Thyroid gland (tissue), 4 donors: ENCODE data around the gene CPNE2.

ENCODE experiments used
- POLR2A ChIP-seq, 2 donors: fragments of 450-650 bp; IDR thresholded peaks; one replicate each; pipeline ENCODE4 v1.6.1; 2017; ENCODE audit warnings: antibody characterized with exemption in 2 of 2, mild to moderate bottlenecking in 2 of 2, moderate library complexity in 1 of 2
- TF ChIP-seq, protein P1 (sequence below), 6 experiments: fragments of 200-600 bp in 3 of 6; fragments of 450-650 bp in 3 of 6; sonication (generic) in 3 of 6; IDR thresholded peaks; one replicate each; pipeline ENCODE4 v1.5.1; 2016 to 2019; ENCODE audit warnings: antibody characterized with exemption in 6 of 6, mild to moderate bottlenecking in 2 of 6, inconsistent platforms in 1 of 6, moderate library complexity in 1 of 6

DNA sequence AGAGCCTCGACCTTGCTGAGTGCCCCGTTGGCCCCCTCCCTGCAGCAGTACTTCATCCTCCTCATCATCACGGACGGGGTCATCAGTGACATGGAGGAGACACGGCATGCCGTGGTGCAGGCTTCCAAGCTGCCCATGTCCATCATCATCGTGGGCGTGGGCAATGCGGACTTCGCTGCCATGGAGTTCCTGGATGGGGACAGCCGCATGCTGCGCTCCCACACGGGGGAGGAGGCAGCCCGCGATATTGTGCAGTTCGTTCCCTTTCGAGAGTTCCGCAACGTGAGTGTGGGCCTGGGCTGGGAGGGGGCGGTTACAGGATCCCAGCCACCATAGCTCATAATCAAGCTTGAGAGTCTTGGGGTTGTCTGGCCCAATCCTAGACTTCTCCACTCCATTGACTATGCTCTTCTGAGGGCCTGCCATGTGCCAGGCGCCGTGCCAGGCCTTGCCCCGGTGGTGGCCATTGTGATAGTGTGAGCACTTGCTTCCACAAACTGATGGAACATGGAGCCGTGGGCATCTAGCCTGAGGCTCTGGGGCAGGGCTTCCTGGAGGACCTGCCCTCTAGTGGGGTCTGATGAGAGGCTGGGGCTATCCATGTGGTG is 53.8 kb downstream of the CPNE2 start:
- no peak for TF ChIP-seq POLR2A (IDR thresholded peaks at IDR 0.05)
- TF ChIP-seq, protein P1, sequence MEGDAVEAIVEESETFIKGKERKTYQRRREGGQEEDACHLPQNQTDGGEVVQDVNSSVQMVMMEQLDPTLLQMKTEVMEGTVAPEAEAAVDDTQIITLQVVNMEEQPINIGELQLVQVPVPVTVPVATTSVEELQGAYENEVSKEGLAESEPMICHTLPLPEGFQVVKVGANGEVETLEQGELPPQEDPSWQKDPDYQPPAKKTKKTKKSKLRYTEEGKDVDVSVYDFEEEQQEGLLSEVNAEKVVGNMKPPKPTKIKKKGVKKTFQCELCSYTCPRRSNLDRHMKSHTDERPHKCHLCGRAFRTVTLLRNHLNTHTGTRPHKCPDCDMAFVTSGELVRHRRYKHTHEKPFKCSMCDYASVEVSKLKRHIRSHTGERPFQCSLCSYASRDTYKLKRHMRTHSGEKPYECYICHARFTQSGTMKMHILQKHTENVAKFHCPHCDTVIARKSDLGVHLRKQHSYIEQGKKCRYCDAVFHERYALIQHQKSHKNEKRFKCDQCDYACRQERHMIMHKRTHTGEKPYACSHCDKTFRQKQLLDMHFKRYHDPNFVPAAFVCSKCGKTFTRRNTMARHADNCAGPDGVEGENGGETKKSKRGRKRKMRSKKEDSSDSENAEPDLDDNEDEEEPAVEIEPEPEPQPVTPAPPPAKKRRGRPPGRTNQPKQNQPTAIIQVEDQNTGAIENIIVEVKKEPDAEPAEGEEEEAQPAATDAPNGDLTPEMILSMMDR (IDR thresholded peaks at IDR 0.05): no peak
